Measurements from ENCODE around the gene TENM4. TPM values are rescaled to one million over a fixed set of nuclear protein-coding genes. Genes with fewer than 3 reads are reported as not detected.
A peak's percentile ranks its signal among the peaks of the same experiment; 100 is the strongest.

Gene TENM4
- polyA plus RNA-seq, 1 of the 3 experiments (the other 2 are of a cell fraction) = 16.7 TPM

GRCh38 chr11:79344753-79345294 is 96.0 kb downstream of the TENM4 start:
- WGBS (ENCODE audit: low lambda C conversion rate) = 61% methylated on average over 3 of the region's 3 CpGs
- ChIA-PET CTCF (interaction anchor here (1.5 kb wide), 1 partner anchor 18 kb away, joined by 4 read pairs; no protein-coding TSS in a partner anchor), POLR2A (no interaction called here)
- Histone ChIP-seq H3K36me3 (replicated peaks in 1 of 2; ENCODE audit: control insufficient read depth in 1 of 2, insufficient read depth in 2 of 2, low read length in 1 of 2) (no peaks in the 10 kb centered on the region), H3K27ac (ENCODE audit: low read depth in 2 of 2, low read length in 1 of 2) (no peak overlapping the region), H2AFZ (ENCODE audit: low read depth) (no peak overlapping the region), H3K27me3 (ENCODE audit: insufficient read depth) (no peaks in the 10 kb centered on the region), H3K9me3 (no peaks in the 10 kb centered on the region), H3K9me2 (no peaks in the 10 kb centered on the region), H3K4me1 (ENCODE audit: control insufficient read depth in 1 of 2, insufficient read depth in 2 of 2, low read depth in 1 of 2, low read length in 1 of 2) (peaks cover 0 to 15% of the 10 kb centered on the region in 2 experiments; a peak in 1 of 4 replicates), H4K20me1 (ENCODE audit: insufficient read depth) (peaks cover 10% of the 10 kb centered on the region; the same call in 1 of the 2 replicates), H3K79me2 (ENCODE audit: insufficient read depth) (no peaks in the 10 kb centered on the region), H3K4me3 (ENCODE audit: low read depth in 2 of 2, low read length in 1 of 2) (no peak overlapping the region), H3F3A (replicated peaks; ENCODE audit: insufficient read depth) (no peaks in the 10 kb centered on the region), H3K4me2 (no peak overlapping the region), H3K9ac (no peak overlapping the region)
- TF ChIP-seq MAX (IDR thresholded peaks at IDR 0.05; ENCODE audit: low read depth) (no peak), GABPA (IDR thresholded peaks at IDR 0.05; ENCODE audit: low read depth) (no peak)
- DNase-seq = no peak

- Histone ChIP-seq H3K9me2 (no peaks in the 10 kb centered on the region), H3K79me2 (ENCODE audit: insufficient read depth) (no peaks in the 10 kb centered on the region), H3K27ac (ENCODE audit: low read depth in 2 of 2, low read length in 1 of 2) (no peak overlapping the region), H3K4me1 (ENCODE audit: control insufficient read depth in 1 of 2, insufficient read depth in 2 of 2, low read depth in 1 of 2, low read length in 1 of 2) (peaks cover 0 to 15% of the 10 kb centered on the region in 2 experiments; a peak in 1 of 4 replicates), H3K36me3 (replicated peaks in 1 of 2; ENCODE audit: control insufficient read depth in 1 of 2, insufficient read depth in 2 of 2, low read length in 1 of 2) (no peaks in the 10 kb centered on the region), H2AFZ (ENCODE audit: low read depth) (no peak overlapping the region), H3F3A (replicated peaks; ENCODE audit: insufficient read depth) (no peaks in the 10 kb centered on the region), H4K20me1 (ENCODE audit: insufficient read depth) (peaks cover 13% of the 10 kb centered on the region; the same call in 1 of the 2 replicates), H3K9ac (no peak overlapping the region), H3K4me3 (ENCODE audit: low read depth in 2 of 2, low read length in 1 of 2) (no peak overlapping the region), H3K4me2 (no peak overlapping the region), H3K27me3 (ENCODE audit: insufficient read depth) (no peaks in the 10 kb centered on the region), H3K9me3 (no peaks in the 10 kb centered on the region)
- peak; percentile 36 for DNase-seq
- ChIA-PET CTCF (interaction anchor here (0.5 to 1.5 kb wide), 2 partner anchors 8 to 234 kb away, joined by 3 to 4 read pairs; no protein-coding TSS in a partner anchor), POLR2A (no interaction called here)
- WGBS (ENCODE audit: low lambda C conversion rate) = 67% methylated on average over 3 of the region's 6 CpGs
- TF ChIP-seq YY1 (IDR thresholded peaks at IDR 0.05; ENCODE audit: low read depth) (no peak), GABPA (IDR thresholded peaks at IDR 0.05; ENCODE audit: low read depth) (no peak), USF2 (IDR thresholded peaks at IDR 0.05; ENCODE audit: borderline replicate concordance, low read depth, low read length) (no peak), RXRA (IDR thresholded peaks at IDR 0.05; ENCODE audit: borderline replicate concordance, low read depth) (no peak), NFIC (IDR thresholded peaks at IDR 0.05; ENCODE audit: borderline replicate concordance) (no peak), USF1 (IDR thresholded peaks at IDR 0.05; ENCODE audit: borderline replicate concordance, low read depth) (no peak), ELF1 (IDR thresholded peaks at IDR 0.05) (no peak), EP300 (IDR thresholded peaks at IDR 0.05; ENCODE audit: borderline replicate concordance in 1 of 2, low read depth in 1 of 2, low read length in 1 of 2) (no peak)
Measured at GRCh38 chr11:79342686-79343085, 98.1 kb downstream of the TENM4 start.

GRCh38 chr11:79342236-79342635 is 98.6 kb downstream of the TENM4 start:
- 81% methylated on average over 8 of the region's 8 CpGs for WGBS (ENCODE audit: low lambda C conversion rate)
- H3K4me3 ChIP-seq (ENCODE audit: low read depth in 2 of 2, low read length in 1 of 2) = no peak overlapping the region
- CTCF ChIA-PET = no interaction called here
- H3F3A ChIP-seq (replicated peaks; ENCODE audit: insufficient read depth) = no peaks in the 10 kb centered on the region
- no peaks in the 10 kb centered on the region for H3K79me2 ChIP-seq (ENCODE audit: insufficient read depth)
- H2AFZ ChIP-seq (ENCODE audit: low read depth) = no peak overlapping the region
- H3K9me3 ChIP-seq = no peaks in the 10 kb centered on the region
- no peaks in the 10 kb centered on the region for H3K9me2 ChIP-seq
- POLR2A ChIA-PET = no interaction called here
- H4K20me1 ChIP-seq (ENCODE audit: insufficient read depth) = peaks cover 13% of the 10 kb centered on the region; the same call in 1 of the 2 replicates
- peaks cover 0 to 15% of the 10 kb centered on the region in 2 experiments; a peak in 1 of 4 replicates for H3K4me1 ChIP-seq (ENCODE audit: control insufficient read depth in 1 of 2, insufficient read depth in 2 of 2, low read depth in 1 of 2, low read length in 1 of 2)
- H3K9ac ChIP-seq = no peak overlapping the region
- no peak for DNase-seq
- no peaks in the 10 kb centered on the region for H3K36me3 ChIP-seq (replicated peaks in 1 of 2; ENCODE audit: control insufficient read depth in 1 of 2, insufficient read depth in 2 of 2, low read length in 1 of 2)
- H3K27me3 ChIP-seq (ENCODE audit: insufficient read depth) = no peaks in the 10 kb centered on the region
- H3K27ac ChIP-seq (ENCODE audit: low read depth in 2 of 2, low read length in 1 of 2) = no peak overlapping the region
- no peak overlapping the region for H3K4me2 ChIP-seq
- no peak for TF ChIP-seq MXI1 (IDR thresholded peaks at IDR 0.05; ENCODE audit: low read depth, low read length)
- TF ChIP-seq GATA2 (CRISPR knock-in tag; IDR thresholded peaks at IDR 0.05) = no peak
- TF ChIP-seq RXRA (IDR thresholded peaks at IDR 0.05; ENCODE audit: borderline replicate concordance, low read depth) = no peak
- no peak for TF ChIP-seq USF1 (IDR thresholded peaks at IDR 0.05; ENCODE audit: borderline replicate concordance, low read depth)
- no peak for TF ChIP-seq CHD2 (IDR thresholded peaks at IDR 0.05; ENCODE audit: low read length, partially characterized antibody)
- TF ChIP-seq ZBTB33 (IDR thresholded peaks at IDR 0.05; ENCODE audit: borderline replicate concordance, low read depth) = no peak
- TF ChIP-seq TAF1 (IDR thresholded peaks at IDR 0.05; ENCODE audit: borderline replicate concordance, low read depth, low read length) = no peak
- TF ChIP-seq ELF1 (IDR thresholded peaks at IDR 0.05) = no peak

Data from SK-N-SH (cell line).